ENCODE measurements around the gene PRKACB.
"Not testable (repeated sequence)": the region's sequence is repeated elsewhere in the genome, so short reads cannot be mapped to it uniquely, and the experiment has no call there.

PRKACB gene

DNA sequence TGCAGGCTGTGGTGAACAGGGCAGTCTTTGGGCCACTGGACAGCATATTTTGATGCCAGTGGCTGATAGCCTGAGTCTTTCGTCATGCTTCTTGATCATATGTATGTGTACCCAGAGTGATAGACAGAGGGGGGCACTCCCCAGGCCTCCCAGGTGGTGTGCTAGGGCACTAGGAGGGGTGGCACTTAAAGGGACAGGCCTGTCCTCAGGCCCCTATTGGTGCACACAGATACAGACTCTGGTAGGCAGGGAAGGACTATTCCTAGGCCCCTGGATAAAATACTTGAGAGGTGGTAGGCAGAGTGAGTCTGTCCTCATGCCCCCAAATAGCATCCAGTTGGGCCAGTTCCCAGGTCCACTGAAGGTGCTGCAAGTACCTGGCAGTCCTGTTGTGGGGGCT lies 80.8 kb downstream of the PRKACB start:
- peak; percentile 32 for DNase-seq

- DNase-seq, result peak; percentile 75
These were observed 81.6 kb downstream of the PRKACB start for GRCh38 chr1:84225646-84226045.

DNA sequence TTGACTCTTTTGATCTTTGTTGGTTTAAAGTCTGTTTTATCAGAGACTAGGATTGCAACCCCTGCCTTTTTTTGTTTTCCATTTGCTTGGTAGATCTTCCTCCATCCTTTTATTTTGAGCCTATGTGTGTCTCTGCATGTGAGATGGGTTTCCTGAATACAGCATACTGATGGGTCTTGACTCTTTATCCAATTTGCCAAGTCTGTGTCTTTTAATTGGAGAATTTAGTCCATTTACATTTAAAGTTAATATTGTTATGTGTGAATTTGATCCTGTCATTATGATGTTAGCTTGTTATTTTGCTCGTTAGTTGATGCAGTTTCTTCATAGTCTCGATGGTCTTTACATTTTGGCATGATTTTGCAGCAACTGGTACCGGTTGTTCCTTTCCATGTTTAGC lies 88.6 kb downstream of the PRKACB start:
- not testable (repeated sequence) for DNase-seq

- DNase-seq, result peak; percentile 20
These were observed 92.2 kb downstream of the PRKACB start for GRCh38 chr1:84236256-84236655.

- DNase-seq, result peak; percentile 53
These were observed 98.6 kb downstream of the PRKACB start for GRCh38 chr1:84242641-84243040.

DNA sequence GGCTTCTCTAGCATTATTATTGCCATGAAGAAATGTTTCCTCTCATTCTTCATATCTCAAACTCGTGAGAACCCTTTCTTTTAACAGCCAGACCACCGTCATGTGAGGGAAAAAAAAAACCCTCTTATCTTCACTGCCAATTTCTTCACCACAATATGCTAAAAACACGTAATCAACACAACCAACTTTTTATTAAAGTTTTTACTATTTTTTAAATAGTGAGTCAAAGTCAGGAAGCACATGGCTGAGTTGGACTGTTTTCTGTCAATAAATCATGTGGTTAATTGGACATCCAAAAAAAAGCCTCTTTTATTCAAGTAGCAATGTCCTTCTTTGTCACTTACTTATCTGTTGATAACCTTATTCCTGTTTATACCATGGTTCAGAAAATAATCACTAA lies 101.5 kb downstream of the PRKACB start:
- DNase-seq, result peak; percentile 86

- peak; percentile 74 for DNase-seq
These were observed 102.1 kb downstream of the PRKACB start for GRCh38 chr1:84246213-84246612.

DNA sequence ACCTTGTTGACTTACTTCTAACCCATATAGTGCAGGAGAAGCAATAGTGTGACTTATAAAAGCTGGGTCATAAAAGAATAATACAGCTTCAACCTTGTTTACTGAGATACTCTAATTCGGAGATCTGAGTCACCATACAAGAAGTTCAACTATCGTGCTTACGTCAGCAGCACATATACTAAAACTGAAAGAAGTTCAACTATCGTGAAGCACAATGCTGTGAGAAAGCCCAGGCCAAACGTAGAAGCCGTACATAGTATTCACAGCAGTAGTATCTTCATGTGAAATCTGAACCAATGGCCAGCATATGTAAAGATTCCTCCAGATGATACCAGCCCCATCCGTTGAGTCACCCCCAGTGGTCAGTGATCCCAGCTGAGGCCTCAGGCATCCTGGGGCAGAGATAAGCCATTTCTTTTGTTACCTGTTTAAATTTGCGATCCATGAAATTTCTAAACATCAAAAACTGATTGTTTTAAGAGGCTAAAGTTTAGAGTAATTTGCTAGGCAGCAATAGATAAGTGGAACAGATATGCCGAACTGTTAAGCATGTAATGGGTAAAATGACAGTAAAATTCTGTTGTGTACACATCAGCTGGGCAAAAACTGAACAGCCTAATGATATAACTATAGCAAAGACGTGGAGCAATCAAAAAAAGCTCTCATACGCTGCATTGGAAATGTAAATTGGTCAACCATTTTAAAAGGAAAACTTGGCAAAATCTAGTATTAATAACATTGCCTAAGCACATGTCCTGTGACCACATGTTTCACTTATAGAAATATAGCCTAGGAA lies 103.6 kb downstream of the PRKACB start:
- peak; percentile 48 for DNase-seq

- no peak for DNase-seq
These were observed 106.6 kb downstream of the PRKACB start for GRCh38 chr1:84250668-84251067.

DNA sequence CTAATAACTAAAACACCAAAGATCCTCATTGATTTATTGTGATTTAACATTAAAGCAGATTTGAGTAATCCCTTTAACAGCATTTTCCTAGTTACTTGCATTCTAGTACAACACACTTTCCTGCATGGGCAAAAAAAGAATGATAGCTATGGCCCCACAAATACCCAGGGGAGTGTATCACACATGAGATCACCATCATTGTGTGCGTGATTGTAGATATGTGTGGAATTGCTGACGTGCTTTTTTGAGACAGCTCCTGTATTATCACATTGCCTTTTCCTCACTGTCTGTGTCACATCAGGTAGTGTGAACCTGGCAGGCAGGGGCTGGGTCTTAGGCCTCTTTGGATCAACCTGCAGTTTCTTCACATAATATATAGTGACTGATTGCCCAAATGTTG lies 109.0 kb downstream of the PRKACB start:
- DNase-seq, result no peak

DNA sequence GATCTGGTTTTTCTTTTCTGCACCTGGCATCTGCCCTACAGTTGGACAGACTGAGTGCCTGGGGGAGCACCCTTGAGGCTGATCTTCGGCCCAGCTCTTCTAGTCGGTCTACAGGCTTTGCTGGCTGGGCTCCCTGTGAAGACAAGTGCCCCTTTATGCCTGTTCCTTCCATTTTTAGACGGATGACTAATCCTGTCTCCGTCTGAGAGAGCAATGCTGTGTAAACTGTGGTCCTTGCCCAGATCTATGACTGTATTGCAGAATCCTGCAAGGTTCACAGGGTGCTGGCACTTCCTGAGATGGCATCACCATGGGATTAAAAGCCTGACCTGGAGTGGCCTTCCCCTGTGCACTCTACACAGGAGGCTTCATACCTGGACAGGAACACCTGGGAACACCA lies 109.8 kb downstream of the PRKACB start:
- DNase-seq, result no peak

- no peak for DNase-seq
These were observed 110.7 kb downstream of the PRKACB start for GRCh38 chr1:84254703-84255238.

DNA sequence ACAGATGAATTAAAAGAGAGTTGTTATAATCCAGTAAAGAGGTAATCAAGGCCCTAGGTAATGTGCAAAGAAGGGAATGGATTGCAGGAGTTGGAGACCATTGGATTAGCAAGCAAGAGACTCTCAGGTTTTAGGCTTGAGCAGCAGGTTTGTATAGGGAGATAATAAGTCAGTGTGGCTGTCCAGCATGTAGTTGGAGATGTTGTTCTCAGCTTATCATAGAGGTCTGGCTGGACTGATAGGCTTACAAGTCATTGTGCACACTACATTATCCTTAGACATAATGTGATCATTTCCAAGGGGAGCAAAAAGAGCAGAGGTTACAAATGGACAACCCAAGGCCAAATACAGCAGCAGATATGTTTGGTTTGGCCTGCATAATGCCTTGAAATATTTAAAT lies 111.5 kb downstream of the PRKACB start:
- peak; percentile 83 for DNase-seq

- DNase-seq, result no peak
These were observed 113.5 kb downstream of the PRKACB start for GRCh38 chr1:84257617-84258016.

DNA sequence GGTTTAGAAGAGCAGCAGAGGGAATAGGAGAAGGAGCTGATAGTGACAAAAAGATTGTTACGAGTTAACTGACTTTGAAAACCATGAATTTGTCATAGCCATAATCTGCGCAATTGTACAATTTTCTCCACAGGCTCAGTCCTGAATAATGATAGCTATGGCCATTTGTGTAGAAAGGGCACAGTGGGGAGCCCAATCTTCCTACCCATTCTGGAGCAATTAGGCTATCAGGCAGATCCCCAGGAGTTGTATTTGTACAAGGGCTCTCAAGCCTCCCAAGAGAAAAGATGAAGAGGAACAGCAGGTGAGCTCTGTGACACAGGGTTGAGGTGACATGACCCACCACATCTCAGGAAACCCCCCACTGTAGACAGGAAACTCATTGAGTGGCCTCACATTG lies 115.3 kb downstream of the PRKACB start:
- no peak for DNase-seq

- DNase-seq, result no peak
These were observed 115.9 kb downstream of the PRKACB start for GRCh38 chr1:84259989-84260388.

GRCh38 chr1:84260852-84261518 lies 116.9 kb downstream of the PRKACB start:
- DNase-seq, result peak; percentile 34

GRCh38 chr1:84264961-84265360 lies 120.9 kb downstream of the PRKACB start:
- no peak for DNase-seq

GRCh38 chr1:84265867-84266266 lies 121.8 kb downstream of the PRKACB start:
- no peak for DNase-seq

DNA sequence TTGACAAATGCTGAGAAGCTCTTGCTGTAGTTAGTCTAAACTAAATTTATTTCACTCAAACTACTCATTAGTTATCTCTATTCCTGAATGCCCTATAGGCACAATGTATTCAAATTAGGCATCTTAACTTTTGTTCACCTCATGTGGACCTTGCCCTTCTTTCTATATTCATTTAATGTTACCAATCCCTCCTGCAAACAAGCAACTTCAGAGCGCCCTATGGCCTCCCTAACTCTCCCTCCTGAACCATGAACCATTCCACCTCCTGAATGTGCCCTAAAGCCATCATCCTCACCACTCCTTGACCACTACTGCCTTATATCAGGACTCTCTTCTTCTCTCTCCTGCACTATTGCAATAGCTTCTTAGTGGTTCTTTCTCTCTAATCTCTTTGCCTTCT lies 122.7 kb downstream of the PRKACB start:
- no peak for DNase-seq

GRCh38 chr1:84267476-84267875 lies 123.4 kb downstream of the PRKACB start:
- no peak for DNase-seq

GRCh38 chr1:84268346-84268745 lies 124.3 kb downstream of the PRKACB start:
- DNase-seq, result no peak

GRCh38 chr1:84269306-84269705 lies 125.2 kb downstream of the PRKACB start:
- DNase-seq, result no peak

DNA sequence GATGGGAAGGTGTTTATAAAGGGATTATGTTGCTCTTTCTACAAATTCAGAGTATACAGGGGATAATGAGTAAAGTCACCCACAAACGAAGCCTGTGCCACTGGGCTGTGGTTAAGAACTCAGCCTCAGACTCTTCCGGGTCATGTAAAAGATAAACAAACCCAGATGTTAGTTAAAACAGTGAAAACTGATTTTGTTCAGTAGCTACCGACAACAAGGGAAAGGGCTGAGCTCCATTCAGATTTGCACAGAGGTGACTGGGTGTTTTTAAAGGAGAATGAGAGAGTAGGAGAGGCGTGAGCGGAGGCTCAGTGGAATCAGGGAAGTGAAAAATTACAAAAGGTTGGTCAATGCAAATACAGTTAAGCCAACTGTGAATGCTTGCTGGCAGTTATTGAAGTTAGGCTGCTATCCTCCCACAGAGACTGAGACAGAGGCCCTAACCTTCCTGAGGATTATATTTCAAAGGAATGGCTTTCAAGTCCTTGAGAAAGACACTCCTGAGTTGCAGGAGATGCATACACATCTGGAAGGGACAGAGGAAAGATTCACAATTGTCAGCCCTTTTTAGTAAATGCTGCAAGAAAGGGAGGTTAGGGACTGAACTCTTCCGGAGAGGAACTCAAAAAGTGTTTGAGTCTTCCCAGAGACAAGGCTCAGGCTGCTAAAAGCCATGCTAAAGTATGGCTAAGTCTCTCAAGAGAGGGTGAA lies 127.5 kb downstream of the PRKACB start:
- DNase-seq, result peak; percentile 19
